ENCODE results near the gene CRTAP. TPM values are rescaled to one million over a fixed set of nuclear protein-coding genes. Genes with fewer than 3 reads are reported as not detected.

CRTAP gene
- polyA plus RNA-seq, 3 donors: 134 to 321 (median 317) TPM

DNA sequence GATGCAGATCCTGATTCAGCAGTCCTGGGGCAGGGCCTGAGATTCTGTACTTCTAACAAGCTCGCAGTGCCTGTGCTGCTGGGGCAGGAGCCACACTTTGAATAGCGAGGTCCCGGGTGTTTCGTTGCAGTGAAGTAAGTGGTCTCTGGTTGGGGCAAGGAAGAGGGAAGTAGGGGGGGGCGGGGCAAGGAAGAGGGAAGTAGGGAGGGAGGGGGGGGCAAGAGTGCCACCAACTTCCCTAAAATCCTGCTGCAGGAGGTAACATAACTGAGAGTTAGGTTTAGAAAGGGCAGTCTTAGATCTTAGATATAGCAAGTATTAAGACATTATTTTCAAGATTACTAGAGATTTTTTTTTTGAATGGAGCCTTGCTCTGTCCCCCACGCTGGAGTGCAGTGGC is 35.5 kb downstream of the CRTAP start:
- Mint-ChIP-seq H3K27me3 (ENCODE audit: low read depth in 3 of 3) (peaks cover 0 to 10% (median 0%) of the 10 kb centered on the region in 3 donors), H3K4me1 (peaks cover 29% of the 10 kb centered on the region), H3K36me3 (peaks cover 21 to 25% of the 10 kb centered on the region in 2 donors), H3K27ac (peak overlapping the region in 6 of 7 donors; percentile 57 to 88 (median 84)), H3K4me3 (peak overlapping the region in 1 of 2 donors; percentile 76), H3K9me3 (peaks cover 0 to 3% (median 0%) of the 10 kb centered on the region in 7 donors)
- Histone ChIP-seq H4K20me1 (ENCODE audit: insufficient read depth, low read length) (no peaks in the 10 kb centered on the region), H3K9me3 (replicated peaks in 1 of 2; ENCODE audit: control insufficient read depth in 1 of 2, insufficient read depth in 1 of 2, low read length in 2 of 2) (no peaks in the 10 kb centered on the region), H3K79me2 (ENCODE audit: insufficient read depth, low read length) (no peaks in the 10 kb centered on the region), H2AFZ (ENCODE audit: insufficient read depth, low read depth, low read length, poor library complexity, severe bottlenecking) (peak overlapping the region; percentile 43), H3K9ac (ENCODE audit: insufficient read depth, low read length, poor library complexity, severe bottlenecking) (no peak overlapping the region), H3K4me2 (replicated peaks; ENCODE audit: extremely low read depth, low read length, poor library complexity, severe bottlenecking) (peak overlapping the region; percentile 72), H3K36me3 (replicated peaks in 1 of 2; ENCODE audit: control insufficient read depth in 1 of 2, insufficient read depth in 2 of 2, low read length in 2 of 2) (peaks cover 13 to 21% of the 10 kb centered on the region in 2 donors), H3K4me3 (replicated peaks in 1 of 3; ENCODE audit: low read depth in 2 of 3, low read length in 3 of 3) (peak overlapping the region in 1 of 3 experiments; percentile 59), H3K27ac (ENCODE audit: low read depth in 1 of 2, low read length in 2 of 2) (peak overlapping the region; percentile 31 to 65), H3K27me3 (ENCODE audit: control insufficient read depth in 2 of 2, insufficient read depth in 2 of 2, low read length in 2 of 2) (no peaks in the 10 kb centered on the region), H3K4me1 (ENCODE audit: control insufficient read depth in 1 of 2, insufficient read depth in 2 of 2, low read length in 2 of 2) (peaks cover 17 to 18% of the 10 kb centered on the region in 2 donors)
- DNase-seq: peak; percentile 60 to 75 (median 69)
- 0% methylated on average over 2 of the region's 6 CpGs for WGBS (ENCODE audit: insufficient coverage)
- TF ChIP-seq, protein P1, sequence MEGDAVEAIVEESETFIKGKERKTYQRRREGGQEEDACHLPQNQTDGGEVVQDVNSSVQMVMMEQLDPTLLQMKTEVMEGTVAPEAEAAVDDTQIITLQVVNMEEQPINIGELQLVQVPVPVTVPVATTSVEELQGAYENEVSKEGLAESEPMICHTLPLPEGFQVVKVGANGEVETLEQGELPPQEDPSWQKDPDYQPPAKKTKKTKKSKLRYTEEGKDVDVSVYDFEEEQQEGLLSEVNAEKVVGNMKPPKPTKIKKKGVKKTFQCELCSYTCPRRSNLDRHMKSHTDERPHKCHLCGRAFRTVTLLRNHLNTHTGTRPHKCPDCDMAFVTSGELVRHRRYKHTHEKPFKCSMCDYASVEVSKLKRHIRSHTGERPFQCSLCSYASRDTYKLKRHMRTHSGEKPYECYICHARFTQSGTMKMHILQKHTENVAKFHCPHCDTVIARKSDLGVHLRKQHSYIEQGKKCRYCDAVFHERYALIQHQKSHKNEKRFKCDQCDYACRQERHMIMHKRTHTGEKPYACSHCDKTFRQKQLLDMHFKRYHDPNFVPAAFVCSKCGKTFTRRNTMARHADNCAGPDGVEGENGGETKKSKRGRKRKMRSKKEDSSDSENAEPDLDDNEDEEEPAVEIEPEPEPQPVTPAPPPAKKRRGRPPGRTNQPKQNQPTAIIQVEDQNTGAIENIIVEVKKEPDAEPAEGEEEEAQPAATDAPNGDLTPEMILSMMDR (IDR thresholded peaks at IDR 0.05): no peak
- intact Hi-C loops (cut with micrococcal nuclease): no loop called here

DNA sequence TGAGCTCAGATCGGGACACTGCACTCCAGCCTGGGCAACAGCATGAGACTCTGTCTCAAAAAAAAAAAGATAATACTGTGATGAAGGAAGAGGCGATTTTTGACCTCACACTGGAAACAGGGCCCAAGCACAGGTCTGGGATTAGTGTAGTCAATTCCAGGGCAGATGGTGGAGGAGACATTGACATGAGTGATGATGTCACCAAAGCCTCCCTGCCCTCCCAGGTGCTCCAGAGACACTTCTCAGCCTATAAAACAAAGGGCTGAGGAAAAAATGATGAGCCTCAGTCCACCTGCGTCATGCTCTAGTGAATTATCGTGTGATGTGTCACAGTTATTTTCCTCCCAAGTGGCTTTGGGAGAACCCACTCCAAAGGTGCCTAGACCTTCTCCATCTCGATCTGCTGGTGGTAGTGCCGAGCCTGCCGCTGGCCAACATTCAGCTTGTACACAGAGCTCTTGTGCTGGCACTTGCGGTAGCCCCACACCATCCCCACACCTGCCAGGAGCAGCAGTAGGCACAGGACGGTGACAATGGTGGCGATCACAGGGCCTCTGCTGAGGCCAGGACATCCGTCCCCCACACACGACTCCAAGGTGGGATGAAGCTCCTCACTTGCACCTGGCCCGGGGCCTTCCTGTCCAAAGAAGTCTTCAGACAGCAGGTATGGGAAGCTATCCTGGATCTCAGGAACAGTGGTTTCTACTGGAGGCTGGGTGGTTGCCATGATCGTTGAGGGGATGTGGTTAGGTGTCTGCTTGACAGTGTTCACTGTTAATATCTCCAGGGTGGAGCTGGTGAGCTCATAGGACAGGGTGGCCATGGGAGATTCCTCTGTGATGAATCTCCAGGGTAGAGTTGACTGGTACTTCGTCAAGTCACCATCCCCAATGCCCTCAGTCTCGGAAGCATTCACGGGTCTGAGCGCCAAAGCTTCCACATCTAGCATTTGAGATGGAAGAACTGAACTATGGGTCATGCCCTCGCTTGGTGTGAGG is 38.8 kb downstream of the CRTAP start:
- Histone ChIP-seq H4K20me1 (ENCODE audit: insufficient read depth, low read length) (no peaks in the 10 kb centered on the region), H3K79me2 (ENCODE audit: insufficient read depth, low read length) (no peaks in the 10 kb centered on the region), H3K4me1 (ENCODE audit: control insufficient read depth in 1 of 2, insufficient read depth in 2 of 2, low read length in 2 of 2) (peaks cover 17 to 18% of the 10 kb centered on the region in 2 donors), H3K9ac (ENCODE audit: insufficient read depth, low read length, poor library complexity, severe bottlenecking) (no peak overlapping the region), H2AFZ (ENCODE audit: insufficient read depth, low read depth, low read length, poor library complexity, severe bottlenecking) (no peak overlapping the region), H3K36me3 (replicated peaks in 1 of 2; ENCODE audit: control insufficient read depth in 1 of 2, insufficient read depth in 2 of 2, low read length in 2 of 2) (no peaks in the 10 kb centered on the region), H3K9me3 (replicated peaks in 1 of 2; ENCODE audit: control insufficient read depth in 1 of 2, insufficient read depth in 1 of 2, low read length in 2 of 2) (no peaks in the 10 kb centered on the region), H3K4me2 (replicated peaks; ENCODE audit: extremely low read depth, low read length, poor library complexity, severe bottlenecking) (no peak overlapping the region), H3K27ac (ENCODE audit: low read depth in 1 of 2, low read length in 2 of 2) (no peak overlapping the region), H3K27me3 (ENCODE audit: control insufficient read depth in 2 of 2, insufficient read depth in 2 of 2, low read length in 2 of 2) (no peaks in the 10 kb centered on the region), H3K4me3 (replicated peaks in 1 of 3; ENCODE audit: low read depth in 2 of 3, low read length in 3 of 3) (no peak overlapping the region)
- TF ChIP-seq, protein P1 (IDR thresholded peaks at IDR 0.05): no peak
- peaks cover 23% of the 10 kb centered on the region for H3K4me1 Mint-ChIP-seq
- H3K27me3 Mint-ChIP-seq (ENCODE audit: low read depth in 3 of 3): peaks cover 0 to 8% (median 0%) of the 10 kb centered on the region in 3 donors
- peak overlapping the region in 1 of 7 donors; percentile 23 for H3K27ac Mint-ChIP-seq
- intact Hi-C loops (cut with micrococcal nuclease): no loop called here
- peaks cover 0 to 5% of the 10 kb centered on the region in 2 donors for H3K36me3 Mint-ChIP-seq
- peaks cover 0 to 3% (median 0%) of the 10 kb centered on the region in 7 donors for H3K9me3 Mint-ChIP-seq
- H3K4me3 Mint-ChIP-seq: no peak overlapping the region
- DNase-seq: no peak
- WGBS (ENCODE audit: insufficient coverage): 94% methylated on average over 13 of the region's 19 CpGs

All from CD14-positive monocyte (primary cell).